ENCODE results near the gene ARHGAP44. TPM values are rescaled to one million over a fixed set of nuclear protein-coding genes. Genes with fewer than 3 reads are reported as not detected.

Gene ARHGAP44
- total and polyA plus RNA-seq, 12 donors, result 4.0 to 10.6 (median 8.4) TPM

- Histone ChIP-seq H3K36me3 (peaks cover under 1 to 38% (median 31%) of the 10 kb centered on the region in 9 donors), H3K9me3 (no peaks in the 10 kb centered on the region), H3K4me1 (peaks cover 0 to 23% (median 11%) of the 10 kb centered on the region in 9 donors), H3K27ac (peak within 1 kb of the TSS; percentile 54 to 93 (median 87)), H3K4me3 (peak within 1 kb of the TSS; percentile 75 to 100 (median 91)), H3K27me3 (no peaks in the 10 kb centered on the region)
- TF ChIP-seq CTCF (IDR thresholded peaks at IDR 0.05), result peak in 3 of 9 donors; percentile 5 to 26 (median 16)
- DNase-seq, result peak; percentile 95 to 99
- ATAC-seq, result peak; percentile 98 to 100 (median 99)
- intact Hi-C loops (cut with DNase I), result loop anchor here in 1 of 10 donors (10.0 kb wide), 1 partner anchor 223 kb away; no protein-coding TSS in a partner anchor
- WGBS, 2 donors, result 1% methylated on average over 79 of the region's 79 CpGs
These were observed 228.6 kb downstream of the ARHGAP44 start, which contains the start of gene ELAC2 for GRCh38 chr17:13017655-13018459. ELAC2 (minus strand) TSS chr17:13018027; CDS start chr17:13017947, 80 bp downstream.

GRCh38 chr17:13024016-13024415, 234.7 kb downstream of the ARHGAP44 start:
- TF ChIP-seq CTCF (IDR thresholded peaks at IDR 0.05), result no peak
- Histone ChIP-seq H3K9me3 (no peaks in the 10 kb centered on the region), H3K4me1 (peaks cover 0 to 8% (median 3%) of the 10 kb centered on the region in 9 donors), H3K36me3 (no peaks in the 10 kb centered on the region), H3K4me3 (no peak overlapping the region), H3K27me3 (peaks cover 0 to 4% (median 0%) of the 10 kb centered on the region in 7 donors), H3K27ac (no peak overlapping the region)
- intact Hi-C loops (cut with DNase I), result loop anchor here in 1 of 10 donors (10.0 kb wide), 1 partner anchor 849 kb away; no protein-coding TSS in a partner anchor
- 58 to 60% methylated on average over 6 of the region's 6 CpGs for WGBS, 2 donors
- DNase-seq (no peak), ATAC-seq (peak in 4 of 8 donors; percentile 12 to 46 (median 26))

GRCh38 chr17:13024526-13025257, 235.4 kb downstream of the ARHGAP44 start:
- DNase-seq (peak; percentile 32 to 62), ATAC-seq (peak; percentile 74 to 92 (median 86))
- Histone ChIP-seq H3K27ac (no peak overlapping the region), H3K9me3 (no peaks in the 10 kb centered on the region), H3K36me3 (no peaks in the 10 kb centered on the region), H3K27me3 (peaks cover 0 to 4% (median 0%) of the 10 kb centered on the region in 7 donors), H3K4me3 (peak overlapping the region in 4 of 10 donors; percentile 16 to 29 (median 24)), H3K4me1 (peaks cover 0 to 8% (median 3%) of the 10 kb centered on the region in 9 donors)
- intact Hi-C loops (cut with DNase I), result loop anchor here in 1 of 10 donors (10.0 kb wide), 1 partner anchor 850 kb away; no protein-coding TSS in a partner anchor
- peak; percentile 83 to 99 (median 95) for TF ChIP-seq CTCF (IDR thresholded peaks at IDR 0.05)
- 26 to 27% methylated on average over 19 of the region's 19 CpGs for WGBS, 2 donors

GRCh38 chr17:13025258-13025627, 235.9 kb downstream of the ARHGAP44 start:
- 72 to 76% methylated on average over 5 of the region's 5 CpGs for WGBS, 2 donors
- intact Hi-C loops (cut with DNase I), result loop anchor here in 1 of 10 donors (10.0 kb wide), 1 partner anchor 850 kb away; no protein-coding TSS in a partner anchor
- Histone ChIP-seq H3K4me1 (peaks cover 0 to 8% (median 3%) of the 10 kb centered on the region in 9 donors), H3K27me3 (peaks cover 0 to 4% (median 0%) of the 10 kb centered on the region in 7 donors), H3K27ac (no peak overlapping the region), H3K9me3 (no peaks in the 10 kb centered on the region), H3K4me3 (no peak overlapping the region), H3K36me3 (no peaks in the 10 kb centered on the region)
- no peak for DNase-seq
- TF ChIP-seq CTCF (IDR thresholded peaks at IDR 0.05), result no peak
- no peak for ATAC-seq

All from heart right ventricle (tissue), 16 donors.